HEK293 (cell line): Measurements from ENCODE around the gene CALML3.

ENCODE experiments used
- CTCF ChIA-PET: fragments of 350-600 bp; formaldehyde crosslinking; extraction: SDS; loops from one replicate; lab custom pipeline; 2021; ENCODE audit warnings: antibody characterized with exemption; lab: Yijun Ruan, JAX
- POLR2A ChIA-PET: fragments of 300-600 bp; formaldehyde crosslinking; extraction: SDS; loops from one replicate; lab custom pipeline; 2020; ENCODE audit warnings: antibody characterized with exemption, inconsistent platforms; lab: Yijun Ruan, JAX
- H3K27ac ChIP-seq: fragments of 200-500 bp; sonication (Bioruptor generic); 2 replicates; pipeline ENCODE4 v1.5.1; 2014; ENCODE audit warnings: low read depth, low read length, control low read depth, inconsistent platforms; ENCODE audit errors: extremely low read depth
- H3K36me3 ChIP-seq, 2 experiments: fragments of 200-500 bp in 1 of 2; sonication (Bioruptor generic) in 1 of 2; 1 replicate in 1 of 2; 2 replicates in 1 of 2; pipeline ENCODE4 v1.5.1; 2014 to 2017; ENCODE audit warnings: inconsistent platforms in 2 of 2, low read length in 2 of 2; ENCODE audit not compliant: control insufficient read depth in 2 of 2, insufficient read depth in 1 of 2
- H3K4me1 ChIP-seq: fragments of 200-500 bp; sonication (Bioruptor generic); 2 replicates; pipeline ENCODE4 v1.5.1; 2014; ENCODE audit warnings: mild to moderate bottlenecking, low read length, inconsistent platforms; ENCODE audit not compliant: control insufficient read depth, insufficient read depth
- H3K4me3 ChIP-seq: 2 replicates; pipeline ENCODE4 v1.5.1; 2011; ENCODE audit warnings: low read depth, mild to moderate bottlenecking, control low read depth, low read length, moderate library complexity
- H3K9me3 ChIP-seq: fragments of 200-500 bp; sonication (Bioruptor generic); 2 replicates; pipeline ENCODE4 v1.5.1; 2014; ENCODE audit warnings: low read depth, low read length, inconsistent platforms; ENCODE audit not compliant: control insufficient read depth, insufficient read depth
- KLF1 ChIP-seq: fragments of 450-650 bp; formaldehyde crosslinking; IDR thresholded peaks from 2 replicates; pipeline ENCODE4 v1.5.1; 2016; ENCODE audit warnings: missing biosample characterization, missing genetic modification characterization
- PRDM1 ChIP-seq: fragments of 450-650 bp; formaldehyde crosslinking; IDR thresholded peaks from 2 replicates; pipeline ENCODE4; 2016; ENCODE audit warnings: missing biosample characterization, missing genetic modification characterization
- ZBTB48 ChIP-seq: fragments of 450-650 bp; formaldehyde crosslinking; IDR thresholded peaks from 2 replicates; pipeline ENCODE4 v1.5.1; 2016; ENCODE audit warnings: missing biosample characterization, missing genetic modification characterization
- ZIC2 ChIP-seq: fragments of 450-650 bp; formaldehyde crosslinking; IDR thresholded peaks from 2 replicates; pipeline ENCODE4 v1.5.1; 2016; ENCODE audit warnings: missing biosample characterization, missing genetic modification characterization
- ZNF10 ChIP-seq: fragments of 450-650 bp; formaldehyde crosslinking; IDR thresholded peaks from 2 replicates; pipeline ENCODE4 v1.5.1; 2017; ENCODE audit warnings: missing biosample characterization, missing genetic modification characterization
- ZNF169 ChIP-seq: fragments of 450-650 bp; formaldehyde crosslinking; IDR thresholded peaks from 2 replicates; pipeline ENCODE4 v1.5.1; 2016; ENCODE audit warnings: missing biosample characterization, missing genetic modification characterization
- ZNF23 ChIP-seq: fragments of 450-650 bp; formaldehyde crosslinking; IDR thresholded peaks from 2 replicates; pipeline ENCODE4 v1.5.1; 2016; ENCODE audit warnings: missing biosample characterization, missing genetic modification characterization, borderline replicate concordance
- ZNF302 ChIP-seq: fragments of 450-650 bp; formaldehyde crosslinking; IDR thresholded peaks from 2 replicates; pipeline ENCODE4 v1.5.1; 2016; ENCODE audit warnings: missing biosample characterization, missing genetic modification characterization, low read depth
- ZNF48 ChIP-seq: fragments of 450-650 bp; formaldehyde crosslinking; IDR thresholded peaks from 2 replicates; pipeline ENCODE4 v1.5.1; 2016; ENCODE audit warnings: missing biosample characterization, missing genetic modification characterization
- ZNF549 ChIP-seq: fragments of 450-650 bp; IDR thresholded peaks from 2 replicates; pipeline ENCODE4 v1.5.1; 2018; ENCODE audit warnings: missing biosample characterization, missing genetic modification characterization, mild to moderate bottlenecking, inconsistent platforms, moderate library complexity
- ZNF571 ChIP-seq: fragments of 450-650 bp; formaldehyde crosslinking; IDR thresholded peaks from 2 replicates; pipeline ENCODE4 v1.5.0; 2017; ENCODE audit warnings: missing biosample characterization, missing genetic modification characterization
- ZNF623 ChIP-seq: fragments of 450-650 bp; formaldehyde crosslinking; IDR thresholded peaks from 2 replicates; pipeline ENCODE4 v1.5.1; 2016; ENCODE audit warnings: missing biosample characterization, missing genetic modification characterization
- ZNF624 ChIP-seq: fragments of 450-650 bp; formaldehyde crosslinking; IDR thresholded peaks from 2 replicates; pipeline ENCODE4 v1.5.1; 2017; ENCODE audit warnings: missing biosample characterization, missing genetic modification characterization
- ZNF701 ChIP-seq: fragments of 450-650 bp; formaldehyde crosslinking; IDR thresholded peaks from 2 replicates; pipeline ENCODE4 v1.5.1; 2016; ENCODE audit warnings: missing biosample characterization, missing genetic modification characterization
- ZNF837 ChIP-seq: fragments of 450-650 bp; formaldehyde crosslinking; IDR thresholded peaks from 2 replicates; pipeline ENCODE4 v1.5.1; 2016; ENCODE audit warnings: missing biosample characterization, missing genetic modification characterization
- TF ChIP-seq, protein P1 (sequence below): fragments of 450-650 bp; formaldehyde crosslinking; optimal IDR thresholded peaks from 2 replicates; pipeline ENCODE3; 2016; ENCODE audit warnings: missing biosample characterization, mild to moderate bottlenecking, missing genetic modification characterization
- TF ChIP-seq, protein P2 (sequence below): fragments of 450-650 bp; formaldehyde crosslinking; IDR thresholded peaks from 2 replicates; pipeline ENCODE4 v1.5.1; 2016; ENCODE audit warnings: missing biosample characterization, missing genetic modification characterization
- TF ChIP-seq, protein P3 (sequence below): fragments of 450-650 bp; formaldehyde crosslinking; conservative IDR thresholded peaks from 2 replicates; pipeline ENCODE4 v1.5.1; 2016; ENCODE audit warnings: low read depth, missing biosample characterization, missing genetic modification characterization
- TF ChIP-seq, protein P4 (sequence below): fragments of 450-650 bp; formaldehyde crosslinking; IDR thresholded peaks from 2 replicates; pipeline ENCODE4 v1.5.1; 2016; ENCODE audit warnings: missing biosample characterization, missing genetic modification characterization
- TF ChIP-seq, protein P5 (sequence below): fragments of 450-650 bp; formaldehyde crosslinking; IDR thresholded peaks from 2 replicates; pipeline ENCODE4 v1.5.1; 2016; ENCODE audit warnings: missing biosample characterization, missing genetic modification characterization
- TF ChIP-seq, protein P6 (sequence below): fragments of 450-650 bp; formaldehyde crosslinking; IDR thresholded peaks from 2 replicates; pipeline ENCODE4 v1.5.1; 2016; ENCODE audit warnings: missing biosample characterization, missing genetic modification characterization

The CALML3 gene

DNA sequence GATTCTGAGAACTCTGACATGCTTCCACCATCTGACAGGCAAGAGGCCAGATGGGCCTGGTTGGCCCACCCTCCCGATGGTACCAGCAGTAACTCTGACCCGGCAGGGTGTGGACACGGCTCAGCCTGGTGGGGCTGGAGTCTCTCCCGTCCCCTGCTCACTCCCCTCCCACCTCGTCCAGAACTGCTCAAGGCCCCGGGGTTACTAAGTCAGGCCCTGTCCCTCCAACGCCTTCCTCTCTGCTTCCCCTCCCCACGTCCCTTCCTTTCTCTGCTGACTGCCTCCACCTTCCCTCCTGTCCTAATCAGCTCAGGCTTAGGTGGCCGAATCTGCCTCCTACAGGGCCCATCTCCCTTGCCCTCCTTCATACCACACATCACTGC lies 37.9 kb upstream of the CALML3 start (continued):
- TF ChIP-seq, protein P1, sequence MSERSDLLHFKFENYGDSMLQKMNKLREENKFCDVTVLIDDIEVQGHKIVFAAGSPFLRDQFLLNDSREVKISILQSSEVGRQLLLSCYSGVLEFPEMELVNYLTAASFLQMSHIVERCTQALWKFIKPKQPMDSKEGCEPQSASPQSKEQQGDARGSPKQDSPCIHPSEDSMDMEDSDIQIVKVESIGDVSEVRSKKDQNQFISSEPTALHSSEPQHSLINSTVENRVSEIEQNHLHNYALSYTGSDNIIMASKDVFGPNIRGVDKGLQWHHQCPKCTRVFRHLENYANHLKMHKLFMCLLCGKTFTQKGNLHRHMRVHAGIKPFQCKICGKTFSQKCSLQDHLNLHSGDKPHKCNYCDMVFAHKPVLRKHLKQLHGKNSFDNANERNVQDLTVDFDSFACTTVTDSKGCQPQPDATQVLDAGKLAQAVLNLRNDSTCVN: no peak
- no peak for TF ChIP-seq ZIC2 (tag by site-specific recombination)
- TF ChIP-seq, protein P2, sequence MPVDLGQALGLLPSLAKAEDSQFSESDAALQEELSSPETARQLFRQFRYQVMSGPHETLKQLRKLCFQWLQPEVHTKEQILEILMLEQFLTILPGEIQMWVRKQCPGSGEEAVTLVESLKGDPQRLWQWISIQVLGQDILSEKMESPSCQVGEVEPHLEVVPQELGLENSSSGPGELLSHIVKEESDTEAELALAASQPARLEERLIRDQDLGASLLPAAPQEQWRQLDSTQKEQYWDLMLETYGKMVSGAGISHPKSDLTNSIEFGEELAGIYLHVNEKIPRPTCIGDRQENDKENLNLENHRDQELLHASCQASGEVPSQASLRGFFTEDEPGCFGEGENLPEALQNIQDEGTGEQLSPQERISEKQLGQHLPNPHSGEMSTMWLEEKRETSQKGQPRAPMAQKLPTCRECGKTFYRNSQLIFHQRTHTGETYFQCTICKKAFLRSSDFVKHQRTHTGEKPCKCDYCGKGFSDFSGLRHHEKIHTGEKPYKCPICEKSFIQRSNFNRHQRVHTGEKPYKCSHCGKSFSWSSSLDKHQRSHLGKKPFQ (tag by site-specific recombination): no peak
- no peak for TF ChIP-seq ZNF624 (tag by site-specific recombination)
- no peak for TF ChIP-seq ZNF623 (tag by site-specific recombination)
- TF ChIP-seq, protein P3, sequence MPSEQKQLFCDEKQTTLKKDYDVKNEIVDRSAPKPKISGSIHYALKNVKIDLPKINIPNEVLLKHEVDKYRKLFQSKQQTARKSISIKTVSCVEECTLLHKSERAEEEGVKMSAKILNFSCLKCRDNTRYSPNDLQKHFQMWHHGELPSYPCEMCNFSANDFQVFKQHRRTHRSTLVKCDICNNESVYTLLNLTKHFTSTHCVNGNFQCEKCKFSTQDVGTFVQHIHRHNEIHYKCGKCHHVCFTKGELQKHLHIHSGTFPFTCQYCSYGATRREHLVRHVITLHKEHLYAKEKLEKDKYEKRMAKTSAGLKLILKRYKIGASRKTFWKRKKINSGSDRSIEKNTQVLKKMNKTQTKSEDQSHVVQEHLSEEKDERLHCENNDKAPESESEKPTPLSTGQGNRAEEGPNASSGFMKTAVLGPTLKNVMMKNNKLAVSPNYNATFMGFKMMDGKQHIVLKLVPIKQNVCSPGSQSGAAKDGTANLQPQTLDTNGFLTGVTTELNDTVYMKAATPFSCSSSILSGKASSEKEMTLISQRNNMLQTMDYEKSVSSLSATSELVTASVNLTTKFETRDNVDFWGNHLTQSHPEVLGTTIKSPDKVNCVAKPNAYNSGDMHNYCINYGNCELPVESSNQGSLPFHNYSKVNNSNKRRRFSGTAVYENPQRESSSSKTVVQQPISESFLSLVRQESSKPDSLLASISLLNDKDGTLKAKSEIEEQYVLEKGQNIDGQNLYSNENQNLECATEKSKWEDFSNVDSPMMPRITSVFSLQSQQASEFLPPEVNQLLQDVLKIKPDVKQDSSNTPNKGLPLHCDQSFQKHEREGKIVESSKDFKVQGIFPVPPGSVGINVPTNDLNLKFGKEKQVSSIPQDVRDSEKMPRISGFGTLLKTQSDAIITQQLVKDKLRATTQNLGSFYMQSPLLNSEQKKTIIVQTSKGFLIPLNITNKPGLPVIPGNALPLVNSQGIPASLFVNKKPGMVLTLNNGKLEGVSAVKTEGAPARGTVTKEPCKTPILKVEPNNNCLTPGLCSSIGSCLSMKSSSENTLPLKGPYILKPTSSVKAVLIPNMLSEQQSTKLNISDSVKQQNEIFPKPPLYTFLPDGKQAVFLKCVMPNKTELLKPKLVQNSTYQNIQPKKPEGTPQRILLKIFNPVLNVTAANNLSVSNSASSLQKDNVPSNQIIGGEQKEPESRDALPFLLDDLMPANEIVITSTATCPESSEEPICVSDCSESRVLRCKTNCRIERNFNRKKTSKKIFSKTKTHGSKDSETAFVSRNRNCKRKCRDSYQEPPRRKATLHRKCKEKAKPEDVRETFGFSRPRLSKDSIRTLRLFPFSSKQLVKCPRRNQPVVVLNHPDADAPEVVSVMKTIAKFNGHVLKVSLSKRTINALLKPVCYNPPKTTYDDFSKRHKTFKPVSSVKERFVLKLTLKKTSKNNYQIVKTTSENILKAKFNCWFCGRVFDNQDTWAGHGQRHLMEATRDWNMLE: no peak
- TF ChIP-seq ZNF701: no peak
- TF ChIP-seq, protein P4, sequence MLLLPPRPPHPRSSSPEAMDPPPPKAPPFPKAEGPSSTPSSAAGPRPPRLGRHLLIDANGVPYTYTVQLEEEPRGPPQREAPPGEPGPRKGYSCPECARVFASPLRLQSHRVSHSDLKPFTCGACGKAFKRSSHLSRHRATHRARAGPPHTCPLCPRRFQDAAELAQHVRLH (tag by site-specific recombination): no peak
- TF ChIP-seq, all 188 proteins: peak for 0

DNA sequence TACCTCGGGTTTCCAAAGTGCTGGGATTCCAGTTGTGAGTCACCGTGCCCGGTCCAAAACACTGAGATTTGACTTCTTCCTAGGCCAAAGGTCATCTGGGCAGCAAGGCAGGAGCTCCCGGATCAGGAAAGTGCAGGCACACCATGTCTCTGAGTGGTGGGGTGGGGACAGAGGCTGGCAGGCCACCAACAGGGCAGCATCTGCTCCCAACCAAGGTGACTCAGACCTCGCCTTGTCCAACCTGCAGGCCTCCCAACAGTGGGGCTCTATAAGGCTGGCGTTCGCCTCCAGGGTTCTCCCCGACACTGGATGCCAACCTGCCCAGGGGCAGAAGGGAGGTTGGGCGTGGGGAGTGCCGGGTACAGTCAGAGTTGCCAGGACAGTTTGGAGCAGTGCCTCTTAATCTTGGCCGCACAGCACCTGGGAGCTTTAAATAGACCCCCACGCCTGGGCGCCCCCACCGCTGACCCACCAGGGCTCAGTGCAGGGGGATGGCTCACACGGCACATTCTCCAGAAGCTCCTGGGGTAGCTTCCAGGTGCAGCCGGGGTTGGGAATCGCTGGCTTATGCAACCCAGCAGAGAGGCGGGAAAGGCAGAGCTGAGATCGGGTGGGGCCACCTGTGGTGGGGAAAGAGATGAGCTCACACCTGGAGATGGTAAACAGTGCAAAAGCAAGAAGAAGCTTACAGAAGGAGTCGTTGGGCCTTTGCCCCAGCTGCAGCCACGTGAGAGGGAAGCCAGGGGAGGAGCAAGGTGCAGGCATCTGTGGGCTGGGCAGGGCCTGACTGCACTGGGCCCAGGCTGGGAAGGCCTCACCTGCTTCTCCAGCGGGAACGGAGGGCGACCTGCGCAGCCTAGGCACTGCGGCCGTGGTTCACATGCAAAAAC lies 36.2 kb upstream of the CALML3 start:
- H3K27ac ChIP-seq: no peak overlapping the region
- H3K9me3 ChIP-seq: no peaks in the 10 kb centered on the region
- H3K4me3 ChIP-seq: no peak overlapping the region
- H3K36me3 ChIP-seq: no peaks in the 10 kb centered on the region
- no peaks in the 10 kb centered on the region for H3K4me1 ChIP-seq
- ChIA-PET POLR2A (interaction anchor here (0.8 kb wide), 1 partner anchor 42 kb away, joined by 3 read pairs; no protein-coding TSS in a partner anchor), CTCF (no interaction called here)
- TF ChIP-seq ZNF48 (tag by site-specific recombination): no peak
- TF ChIP-seq KLF1: peak; percentile 50; the same call in 1 of the 2 replicates
- no peak for TF ChIP-seq ZBTB48 (tag by site-specific recombination)
- TF ChIP-seq, protein P5, sequence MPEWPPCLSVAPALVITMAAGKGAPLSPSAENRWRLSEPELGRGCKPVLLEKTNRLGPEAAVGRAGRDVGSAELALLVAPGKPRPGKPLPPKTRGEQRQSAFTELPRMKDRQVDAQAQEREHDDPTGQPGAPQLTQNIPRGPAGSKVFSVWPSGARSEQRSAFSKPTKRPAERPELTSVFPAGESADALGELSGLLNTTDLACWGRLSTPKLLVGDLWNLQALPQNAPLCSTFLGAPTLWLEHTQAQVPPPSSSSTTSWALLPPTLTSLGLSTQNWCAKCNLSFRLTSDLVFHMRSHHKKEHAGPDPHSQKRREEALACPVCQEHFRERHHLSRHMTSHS (tag by site-specific recombination): no peak

DNA sequence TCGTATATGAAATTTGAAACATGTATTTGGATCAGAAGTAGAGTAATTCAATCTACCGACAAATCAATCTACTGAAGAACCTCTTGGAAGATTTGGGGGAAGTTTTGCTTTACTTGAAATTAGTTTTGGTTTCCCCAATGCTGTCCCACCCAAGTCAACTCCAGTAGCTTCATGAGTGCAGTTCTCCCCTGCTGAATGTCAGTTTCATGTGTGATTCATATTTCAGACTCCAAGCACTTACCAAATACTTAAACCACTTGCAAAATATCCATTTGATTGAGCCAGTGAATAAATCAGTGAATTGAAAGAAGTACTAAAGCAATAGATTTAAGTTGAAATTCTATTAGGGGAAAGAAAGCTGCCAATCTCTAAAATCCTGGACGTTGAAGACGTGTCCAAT lies 34.7 kb upstream of the CALML3 start:
- Histone ChIP-seq H3K4me1 (no peaks in the 10 kb centered on the region), H3K4me3 (no peak overlapping the region), H3K27ac (no peak overlapping the region), H3K36me3 (no peaks in the 10 kb centered on the region), H3K9me3 (no peaks in the 10 kb centered on the region)
- ChIA-PET CTCF (interaction anchor here (1.2 kb wide), 1 partner anchor 140 kb away, joined by 3 read pairs; no protein-coding TSS in a partner anchor), POLR2A (no interaction called here)
- no peak for TF ChIP-seq ZNF10
- TF ChIP-seq PRDM1 (tag by site-specific recombination): no peak
- TF ChIP-seq, protein P6, sequence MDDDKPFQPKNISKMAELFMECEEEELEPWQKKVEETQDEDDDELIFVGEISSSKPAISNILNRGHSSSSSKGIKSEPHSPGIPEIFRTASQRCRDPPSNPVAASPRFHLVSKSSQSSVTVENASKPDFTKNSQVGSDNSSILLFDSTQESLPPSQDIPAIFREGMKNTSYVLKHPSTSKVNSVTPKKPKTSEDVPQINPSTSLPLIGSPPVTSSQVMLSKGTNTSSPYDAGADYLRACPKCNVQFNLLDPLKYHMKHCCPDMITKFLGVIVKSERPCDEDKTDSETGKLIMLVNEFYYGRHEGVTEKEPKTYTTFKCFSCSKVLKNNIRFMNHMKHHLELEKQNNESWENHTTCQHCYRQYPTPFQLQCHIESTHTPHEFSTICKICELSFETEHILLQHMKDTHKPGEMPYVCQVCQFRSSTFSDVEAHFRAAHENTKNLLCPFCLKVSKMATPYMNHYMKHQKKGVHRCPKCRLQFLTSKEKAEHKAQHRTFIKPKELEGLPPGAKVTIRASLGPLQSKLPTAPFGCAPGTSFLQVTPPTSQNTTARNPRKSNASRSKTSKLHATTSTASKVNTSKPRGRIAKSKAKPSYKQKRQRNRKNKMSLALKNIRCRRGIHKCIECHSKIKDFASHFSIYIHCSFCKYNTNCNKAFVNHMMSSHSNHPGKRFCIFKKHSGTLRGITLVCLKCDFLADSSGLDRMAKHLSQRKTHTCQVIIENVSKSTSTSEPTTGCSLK (tag by site-specific recombination): no peak
- no peak for TF ChIP-seq ZNF837 (tag by site-specific recombination)
- TF ChIP-seq ZNF23 (tag by site-specific recombination): no peak
- no peak for TF ChIP-seq ZNF549
- TF ChIP-seq ZNF302 (tag by site-specific recombination): no peak
- TF ChIP-seq ZNF623 (tag by site-specific recombination): no peak
- TF ChIP-seq ZNF169 (tag by site-specific recombination): no peak
- no peak for TF ChIP-seq ZNF571
